Right renal cortex interstitium (tissue), 3 donors: Measurements from ENCODE around the gene SDHB. TPM values are rescaled to one million over a fixed set of nuclear protein-coding genes. Genes with fewer than 3 reads are reported as not detected.

ENCODE experiments used
- DNase-seq, 3 donors: peaks; one replicate each; pipeline ENCODE4 v3.0.0-alpha.2; 2013; ENCODE audit warnings: low read depth in 3 of 3, low spot score in 2 of 3
- polyA plus RNA-seq, 3 donors: library from polyadenylated mRNA; unstranded; fragments of 120-200 nt; gene quantifications; one replicate each; pipeline ENCODE4 v1.2.1, GENCODE V29; 2013; ENCODE audit not compliant: insufficient read length in 3 of 3

The SDHB gene
- polyA plus RNA-seq: 100 to 1,000 TPM; 173 to 191 (median 180) TPM

- peak; percentile 96 for DNase-seq
These were observed at the start of gene SDHB for GRCh38 chr1:17053685-17054410. SDHB (minus strand) TSS chr1:17054032; CDS start chr1:17054019, 13 bp downstream.

- DNase-seq: no peak
These were observed 48.4 kb upstream of the SDHB start for GRCh38 chr1:17102232-17102631.

- no peak for DNase-seq
These were observed 47.4 kb upstream of the SDHB start for GRCh38 chr1:17101261-17101660.

- DNase-seq: no peak
These were observed 45.9 kb upstream of the SDHB start for GRCh38 chr1:17099616-17100340.

- no peak for DNase-seq
These were observed 44.9 kb upstream of the SDHB start for GRCh38 chr1:17098446-17099317.

- no peak for DNase-seq
These were observed 44.0 kb upstream of the SDHB start for GRCh38 chr1:17097787-17098186.

- DNase-seq: no peak
These were observed 43.3 kb upstream of the SDHB start for GRCh38 chr1:17097147-17097546.

GRCh38 chr1:17096584-17096983 lies 42.8 kb upstream of the SDHB start:
- no peak for DNase-seq

GRCh38 chr1:17095141-17095540 lies 41.3 kb upstream of the SDHB start:
- no peak for DNase-seq

- DNase-seq: no peak
These were observed 40.8 kb upstream of the SDHB start for GRCh38 chr1:17094664-17095063.

- no peak for DNase-seq
These were observed 40.1 kb upstream of the SDHB start for GRCh38 chr1:17093822-17094393.

- no peak for DNase-seq
These were observed 37.4 kb upstream of the SDHB start for GRCh38 chr1:17091252-17091651.

- no peak for DNase-seq
These were observed 35.7 kb upstream of the SDHB start for GRCh38 chr1:17089506-17089905.

GRCh38 chr1:17086751-17087150 lies 32.9 kb upstream of the SDHB start:
- DNase-seq: no peak

GRCh38 chr1:17084787-17085186 lies 31.0 kb upstream of the SDHB start:
- no peak for DNase-seq

- DNase-seq: no peak
These were observed 28.9 kb upstream of the SDHB start for GRCh38 chr1:17082761-17083160.

- DNase-seq: no peak
These were observed 27.6 kb upstream of the SDHB start for GRCh38 chr1:17081439-17081838.

- DNase-seq: no peak
These were observed 27.0 kb upstream of the SDHB start for GRCh38 chr1:17080880-17081279.

- DNase-seq: no peak
These were observed 26.4 kb upstream of the SDHB start for GRCh38 chr1:17080085-17080759.
